Neuronal stem cell (in vitro differentiated cells): ENCODE measurements around the gene CPVL.
A peak's percentile ranks its signal among the peaks of the same experiment; 100 is the strongest.

Experiments used
- DNase-seq: peaks from one replicate; pipeline ENCODE4 v3.0.0-alpha.2; 2013; ENCODE audit warnings: low spot score
- H2AFZ ChIP-seq: one replicate; pipeline ENCODE4 v1.6.1; 2013; ENCODE audit warnings: mild to moderate bottlenecking, low read length, inconsistent platforms
- H2AK5ac ChIP-seq: 2 replicates; pipeline ENCODE4 v1.6.1; 2013; ENCODE audit warnings: low read depth, mild to moderate bottlenecking, inconsistent platforms, low read length, moderate library complexity, mixed read lengths
- H2BK120ac ChIP-seq: 2 replicates; pipeline ENCODE4 v1.6.1; 2013; ENCODE audit warnings: low read depth, mild to moderate bottlenecking, inconsistent platforms, low read length, moderate library complexity, mixed read lengths
- H2BK12ac ChIP-seq: one replicate; pipeline ENCODE4 v1.6.1; 2013; ENCODE audit warnings: low read length, inconsistent platforms
- H2BK15ac ChIP-seq: 2 replicates; pipeline ENCODE4 v1.6.1; 2013; ENCODE audit warnings: mild to moderate bottlenecking, low read length, inconsistent platforms, mixed read lengths
- H2BK5ac ChIP-seq: one replicate; pipeline ENCODE4 v1.6.1; 2013; ENCODE audit warnings: inconsistent platforms, mild to moderate bottlenecking, low read length, moderate library complexity
- H3K14ac ChIP-seq: one replicate; pipeline ENCODE4 v1.6.1; 2013; ENCODE audit warnings: low read length, inconsistent platforms
- H3K18ac ChIP-seq: 2 replicates; pipeline ENCODE4 v1.6.1; 2013; ENCODE audit warnings: low read length, inconsistent platforms
- H3K23ac ChIP-seq: 2 replicates; pipeline ENCODE4 v1.6.1; 2013; ENCODE audit warnings: low read depth, mild to moderate bottlenecking, mixed read lengths, low read length, inconsistent platforms; ENCODE audit not compliant: poor library complexity
- H3K27ac ChIP-seq: replicated peaks from 3 replicates; pipeline ENCODE4 v1.5.1; 2013; ENCODE audit warnings: low read length, inconsistent platforms
- H3K27me3 ChIP-seq, 3 experiments: 2 replicates each; pipeline ENCODE4 v1.6.1; 2013; ENCODE audit warnings: low read length in 3 of 3, mild to moderate bottlenecking in 2 of 3, inconsistent platforms in 1 of 3, low read depth in 1 of 3, mixed read lengths in 1 of 3, moderate library complexity in 1 of 3; ENCODE audit not compliant: control insufficient read depth in 3 of 3, insufficient read depth in 3 of 3
- H3K36me3 ChIP-seq, 2 donors: replicated peaks in 1 of 2; 2 replicates each; pipeline ENCODE4 v1.6.1; 2013; ENCODE audit warnings: low read length in 2 of 2; ENCODE audit not compliant: control insufficient read depth in 2 of 2, insufficient read depth in 2 of 2
- H3K4ac ChIP-seq: 2 replicates; pipeline ENCODE4 v1.6.1; 2013; ENCODE audit warnings: inconsistent platforms, mild to moderate bottlenecking, low read length, moderate library complexity
- H3K4me1 ChIP-seq, 2 donors: 1 replicate in 1 of 2; 2 replicates in 1 of 2; pipeline ENCODE4 v1.6.1; 2013; ENCODE audit warnings: low read length in 2 of 2, low read depth in 1 of 2; ENCODE audit not compliant: control insufficient read depth in 2 of 2, insufficient read depth in 1 of 2
- H3K4me2 ChIP-seq: one replicate; pipeline ENCODE4 v1.6.1; 2013; ENCODE audit warnings: mild to moderate bottlenecking, low read length, inconsistent platforms; ENCODE audit not compliant: insufficient read depth, poor library complexity, severe bottlenecking
- H3K4me3 ChIP-seq, 2 donors: 2 replicates each; pipeline ENCODE4 v1.5.1; 2013; ENCODE audit warnings: low read length in 2 of 2, mild to moderate bottlenecking in 2 of 2, inconsistent platforms in 1 of 2, moderate library complexity in 1 of 2
- H3K79me1 ChIP-seq: one replicate; pipeline ENCODE4 v1.6.1; 2013; ENCODE audit warnings: low read depth, mild to moderate bottlenecking, inconsistent platforms, low read length, moderate library complexity
- H3K9ac ChIP-seq: one replicate; pipeline ENCODE4 v1.6.1; 2013; ENCODE audit warnings: mild to moderate bottlenecking, low read depth, low read length, inconsistent platforms; ENCODE audit not compliant: poor library complexity
- H3K9me3 ChIP-seq, 2 donors: replicated peaks in 1 of 2; 2 replicates each; pipeline versions ENCODE3 to v1.6.1; 2013; ENCODE audit warnings: low read length in 2 of 2, mild to moderate bottlenecking in 2 of 2, inconsistent platforms in 1 of 2, low read depth in 1 of 2, mixed read lengths in 1 of 2, moderate library complexity in 1 of 2; ENCODE audit not compliant: control insufficient read depth in 2 of 2, insufficient read depth in 1 of 2
- H4K8ac ChIP-seq: one replicate; pipeline ENCODE4 v1.6.1; 2013; ENCODE audit warnings: low read depth, mild to moderate bottlenecking, inconsistent platforms, low read length, moderate library complexity
- H4K91ac ChIP-seq: one replicate; pipeline ENCODE4 v1.6.1; 2013; ENCODE audit warnings: low read length, low read depth, mild to moderate bottlenecking, inconsistent platforms; ENCODE audit not compliant: poor library complexity
- WGBS, 2 donors: extraction: QIAGEN DNeasy Blood & Tissue Kit; methylation state at CpG; one replicate each; pipeline ENCODE4 v1.1.7; 2013; ENCODE audit warnings: missing lambda C conversion rate in 2 of 2, mixed read lengths in 1 of 2; ENCODE audit not compliant: insufficient read length in 2 of 2, insufficient replicate concordance in 1 of 2; ENCODE audit errors: extremely low coverage in 2 of 2; 5-methylcytosine and 5-hydroxymethylcytosine counted together

Gene CPVL

DNA sequence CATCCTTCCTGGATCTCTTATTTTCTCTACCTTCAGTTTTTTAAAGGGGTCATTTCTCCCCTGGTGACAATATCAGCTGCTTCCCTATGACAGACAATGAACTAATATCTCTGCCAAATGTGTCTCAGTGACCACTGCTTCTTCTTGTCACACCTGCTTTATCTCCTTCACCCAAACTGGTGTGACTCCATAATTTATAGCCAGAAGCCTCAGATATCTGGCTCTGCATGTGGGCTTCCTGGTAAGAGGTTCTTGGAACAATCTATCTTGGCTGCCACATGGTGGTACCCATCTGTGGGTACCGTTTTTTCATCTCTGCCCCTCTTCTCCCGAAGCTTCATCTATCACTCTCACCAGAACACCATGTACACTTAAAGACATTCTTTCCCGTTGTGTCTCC lies 37.0 kb downstream of the CPVL start:
- Histone ChIP-seq H3K14ac (no peak overlapping the region), H3K27ac (no peak overlapping the region), H3K4me1 (no peaks in the 10 kb centered on the region), H4K91ac (no peak overlapping the region), H2BK120ac (no peak overlapping the region), H3K27me3 (no peaks in the 10 kb centered on the region), H3K23ac (no peak overlapping the region), H2BK12ac (no peak overlapping the region), H3K9me3 (peaks cover 3 to 5% of the 10 kb centered on the region in 2 donors), H3K79me1 (peaks cover 2% of the 10 kb centered on the region), H3K4me3 (no peak overlapping the region), H2AK5ac (no peak overlapping the region), H2BK15ac (no peak overlapping the region), H3K36me3 (peaks cover 0 to 8% of the 10 kb centered on the region in 2 donors), H2BK5ac (no peak overlapping the region), H3K18ac (no peak overlapping the region), H3K4me2 (no peak overlapping the region), H2AFZ (no peak overlapping the region), H3K9ac (no peak overlapping the region), H3K4ac (no peak overlapping the region), H4K8ac (no peak overlapping the region)
- no CpG with 5 or more reads among the region's 3 CpGs for WGBS, 2 donors
- DNase-seq = no peak

GRCh38 chr7:29107056-29107455 lies 39.3 kb downstream of the CPVL start:
- no CpG with 5 or more reads among the region's 2 CpGs for WGBS, 2 donors
- H3K4ac ChIP-seq = no peak overlapping the region
- H2BK5ac ChIP-seq = no peak overlapping the region
- no peak overlapping the region for H4K91ac ChIP-seq
- H3K18ac ChIP-seq = no peak overlapping the region
- no peak overlapping the region for H2BK15ac ChIP-seq
- no peak overlapping the region for H2AK5ac ChIP-seq
- peaks cover 0 to 8% of the 10 kb centered on the region in 2 donors for H3K4me1 ChIP-seq
- H3K27me3 ChIP-seq = no peaks in the 10 kb centered on the region
- no peak overlapping the region for H3K14ac ChIP-seq
- H3K27ac ChIP-seq = no peak overlapping the region
- H2BK12ac ChIP-seq = no peak overlapping the region
- no peak overlapping the region for H3K4me2 ChIP-seq
- H3K9me3 ChIP-seq = peaks cover 3 to 5% of the 10 kb centered on the region in 2 donors
- H3K79me1 ChIP-seq = peaks cover 2% of the 10 kb centered on the region
- peaks cover 0 to 8% of the 10 kb centered on the region in 2 donors for H3K36me3 ChIP-seq
- H3K23ac ChIP-seq = no peak overlapping the region
- H4K8ac ChIP-seq = no peak overlapping the region
- no peak overlapping the region for H3K9ac ChIP-seq
- no peak overlapping the region for H2BK120ac ChIP-seq
- no peak overlapping the region for H2AFZ ChIP-seq
- no peak overlapping the region for H3K4me3 ChIP-seq
- no peak for DNase-seq

- Histone ChIP-seq H2BK15ac (no peak overlapping the region), H4K8ac (no peak overlapping the region), H3K4me1 (peaks cover 0 to 8% of the 10 kb centered on the region in 2 donors), H3K23ac (no peak overlapping the region), H3K4me2 (no peak overlapping the region), H3K27ac (no peak overlapping the region), H3K27me3 (no peaks in the 10 kb centered on the region), H3K14ac (no peak overlapping the region), H3K4me3 (no peak overlapping the region), H2AFZ (no peak overlapping the region), H3K9me3 (peaks cover 3 to 5% of the 10 kb centered on the region in 2 donors), H2AK5ac (no peak overlapping the region), H2BK5ac (no peak overlapping the region), H3K4ac (no peak overlapping the region), H2BK120ac (no peak overlapping the region), H4K91ac (no peak overlapping the region), H2BK12ac (no peak overlapping the region), H3K79me1 (peaks cover 2% of the 10 kb centered on the region), H3K18ac (no peak overlapping the region), H3K9ac (no peak overlapping the region), H3K36me3 (peaks cover 0 to 8% of the 10 kb centered on the region in 2 donors)
- no CpG with 5 or more reads among the region's 3 CpGs for WGBS, 2 donors
- no peak for DNase-seq
Measured at GRCh38 chr7:29106669-29106988, 39.7 kb downstream of the CPVL start.

GRCh38 chr7:29105752-29106668 lies 40.3 kb downstream of the CPVL start:
- no peaks in the 10 kb centered on the region for H3K27me3 ChIP-seq
- H3K9ac ChIP-seq = no peak overlapping the region
- H3K9me3 ChIP-seq = peaks cover 3% of the 10 kb centered on the region in 2 donors
- H2BK15ac ChIP-seq = no peak overlapping the region
- no peak overlapping the region for H3K4me2 ChIP-seq
- peak overlapping the region; percentile 12 for H2AK5ac ChIP-seq
- no peak overlapping the region for H3K14ac ChIP-seq
- H2BK120ac ChIP-seq = no peak overlapping the region
- H2AFZ ChIP-seq = no peak overlapping the region
- H3K4me3 ChIP-seq = no peak overlapping the region
- no peak overlapping the region for H4K91ac ChIP-seq
- no peak overlapping the region for H4K8ac ChIP-seq
- no peak overlapping the region for H3K23ac ChIP-seq
- H3K4ac ChIP-seq = no peak overlapping the region
- peak overlapping the region; percentile 73 for H3K18ac ChIP-seq
- peaks cover 0 to 5% of the 10 kb centered on the region in 2 donors for H3K36me3 ChIP-seq
- H3K4me1 ChIP-seq = peaks cover 0 to 8% of the 10 kb centered on the region in 2 donors
- H3K79me1 ChIP-seq = peaks cover 2% of the 10 kb centered on the region
- H2BK12ac ChIP-seq = no peak overlapping the region
- no CpG with 5 or more reads among the region's 4 CpGs for WGBS, 2 donors
- H3K27ac ChIP-seq = no peak overlapping the region
- H2BK5ac ChIP-seq = no peak overlapping the region
- peak; percentile 46 for DNase-seq
